ENCODE results near the gene PPP5C.

DNA sequence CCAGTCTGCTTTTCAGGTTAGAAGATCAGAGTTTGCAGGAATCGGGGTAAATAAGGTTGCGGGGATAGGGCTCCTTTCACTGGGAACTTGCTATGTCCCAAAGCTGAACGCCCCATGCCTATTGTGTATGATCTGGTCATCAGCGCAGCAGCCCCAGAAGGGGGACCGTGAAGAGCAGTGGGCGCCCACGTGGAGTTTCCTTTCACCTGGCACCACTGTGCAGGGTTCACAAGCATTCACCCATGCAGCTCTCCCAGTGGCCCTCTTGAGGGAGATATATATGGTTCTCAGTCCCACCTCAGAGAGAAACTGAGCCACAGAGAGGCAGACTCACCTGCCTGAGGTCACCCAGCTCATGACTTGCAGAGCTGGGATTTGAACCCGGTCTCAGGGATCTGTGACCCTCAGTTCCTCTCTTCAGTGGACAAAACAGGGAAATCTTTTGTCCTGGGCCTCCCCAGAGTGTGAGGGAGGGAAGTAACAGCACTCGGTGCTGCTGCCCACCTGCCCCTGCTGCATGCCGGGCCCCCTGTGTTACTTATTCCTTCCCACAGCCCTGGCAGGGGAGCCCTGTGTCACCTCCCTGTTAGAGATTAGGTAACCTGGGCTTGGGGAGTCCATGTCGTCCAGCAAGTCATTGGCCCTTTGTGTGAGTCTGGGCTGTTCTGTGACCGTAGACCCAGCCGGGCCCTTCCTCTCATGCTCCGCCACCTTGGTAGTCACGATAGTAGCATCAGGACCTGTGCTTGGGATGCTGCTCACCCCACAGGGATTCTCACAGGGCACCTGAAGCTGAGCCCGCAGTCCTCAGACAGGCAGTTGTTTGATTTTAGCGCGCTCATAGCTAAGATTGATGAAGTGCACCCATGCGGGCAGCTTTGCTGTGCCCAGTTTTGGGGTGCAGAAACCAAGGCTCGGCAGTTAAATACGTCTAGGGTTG, 27.9 kb downstream of the PPP5C start:
- TF ChIP-seq, protein P1, sequence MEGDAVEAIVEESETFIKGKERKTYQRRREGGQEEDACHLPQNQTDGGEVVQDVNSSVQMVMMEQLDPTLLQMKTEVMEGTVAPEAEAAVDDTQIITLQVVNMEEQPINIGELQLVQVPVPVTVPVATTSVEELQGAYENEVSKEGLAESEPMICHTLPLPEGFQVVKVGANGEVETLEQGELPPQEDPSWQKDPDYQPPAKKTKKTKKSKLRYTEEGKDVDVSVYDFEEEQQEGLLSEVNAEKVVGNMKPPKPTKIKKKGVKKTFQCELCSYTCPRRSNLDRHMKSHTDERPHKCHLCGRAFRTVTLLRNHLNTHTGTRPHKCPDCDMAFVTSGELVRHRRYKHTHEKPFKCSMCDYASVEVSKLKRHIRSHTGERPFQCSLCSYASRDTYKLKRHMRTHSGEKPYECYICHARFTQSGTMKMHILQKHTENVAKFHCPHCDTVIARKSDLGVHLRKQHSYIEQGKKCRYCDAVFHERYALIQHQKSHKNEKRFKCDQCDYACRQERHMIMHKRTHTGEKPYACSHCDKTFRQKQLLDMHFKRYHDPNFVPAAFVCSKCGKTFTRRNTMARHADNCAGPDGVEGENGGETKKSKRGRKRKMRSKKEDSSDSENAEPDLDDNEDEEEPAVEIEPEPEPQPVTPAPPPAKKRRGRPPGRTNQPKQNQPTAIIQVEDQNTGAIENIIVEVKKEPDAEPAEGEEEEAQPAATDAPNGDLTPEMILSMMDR (IDR thresholded peaks at IDR 0.05) = no peak
- TF ChIP-seq POLR2A (IDR thresholded peaks at IDR 0.05) = no peak
